GM23338 (cell line): ENCODE data around the gene PCSK1N. TPM values are rescaled to one million over a fixed set of nuclear protein-coding genes. Genes with fewer than 3 reads are reported as not detected.

Source experiments
- ATAC-seq: fragments of 200-7000 bp; cut with Tn5 transposase; 3 replicates; pipeline ENCODE4 v1.9.1; 2020
- DNase-seq: peaks from one replicate; pipeline ENCODE4 v3.0.0-alpha.2; 2015; ENCODE audit warnings: low spot score
- H2AFZ ChIP-seq: fragments of 200-600 bp; sonication (generic); 2 replicates; pipeline ENCODE4 v1.8.0; 2016; ENCODE audit warnings: antibody characterized with exemption, mild to moderate bottlenecking, moderate library complexity
- H3F3A ChIP-seq: fragments of 200-600 bp; sonication (generic); replicated peaks from 2 replicates; pipeline ENCODE4 v1.8.0; 2017; ENCODE audit warnings: antibody characterized with exemption, mixed run types, low read depth
- H3K27ac ChIP-seq: fragments of 200-600 bp; sonication (generic); 2 replicates; pipeline ENCODE4 v1.6.1; 2016; ENCODE audit warnings: low read depth
- H3K27me3 ChIP-seq: fragments of 200-600 bp; sonication (generic); 2 replicates; pipeline ENCODE4 v1.8.0; 2016; ENCODE audit warnings: mild to moderate bottlenecking, mixed run types, moderate library complexity; ENCODE audit not compliant: insufficient read depth
- H3K36me3 ChIP-seq: fragments of 200-600 bp; sonication (generic); 2 replicates; pipeline ENCODE4 v1.8.0; 2016; ENCODE audit warnings: mild to moderate bottlenecking; ENCODE audit not compliant: insufficient read depth
- H3K4me1 ChIP-seq: fragments of 200-600 bp; sonication (generic); 2 replicates; pipeline ENCODE4 v1.8.0; 2016; ENCODE audit warnings: mild to moderate bottlenecking, moderate library complexity; ENCODE audit not compliant: insufficient read depth
- H3K4me2 ChIP-seq: fragments of 200-600 bp; sonication (generic); 2 replicates; pipeline ENCODE4 v1.7.1; 2017; ENCODE audit warnings: mixed run types
- H3K4me3 ChIP-seq: fragments of 200-600 bp; sonication (generic); 2 replicates; pipeline ENCODE4 v1.6.1; 2016; ENCODE audit warnings: mixed run types
- H3K79me2 ChIP-seq: fragments of 200-600 bp; sonication (generic); replicated peaks from 2 replicates; pipeline ENCODE4 v1.8.0; 2017; ENCODE audit warnings: mild to moderate bottlenecking; ENCODE audit not compliant: insufficient read depth
- H3K9me2 ChIP-seq: fragments of 200-600 bp; sonication (generic); 2 replicates; pipeline ENCODE4 v1.8.0; 2017; ENCODE audit not compliant: insufficient read depth
- H4K20me1 ChIP-seq: fragments of 200-600 bp; sonication (generic); replicated peaks from 2 replicates; pipeline ENCODE4 v1.8.0; 2017; ENCODE audit warnings: mild to moderate bottlenecking; ENCODE audit not compliant: insufficient read depth
- H3K27ac Mint-ChIP-seq: 2 replicates; pipeline ENCODE4 v1.8.0; 2020; ENCODE audit warnings: inconsistent platforms, mild to moderate bottlenecking, moderate library complexity, mixed read lengths
- H3K27me3 Mint-ChIP-seq: 3 replicates; pipeline ENCODE4 v1.8.0; 2022; ENCODE audit warnings: low read depth, mild to moderate bottlenecking, moderate library complexity, mixed read lengths, inconsistent platforms; ENCODE audit not compliant: insufficient read depth, poor library complexity
- H3K36me3 Mint-ChIP-seq: 3 replicates; pipeline ENCODE4 v1.8.0; 2021; ENCODE audit warnings: low read depth, mild to moderate bottlenecking, inconsistent platforms, moderate library complexity, mixed read lengths
- H3K4me1 Mint-ChIP-seq: 3 replicates; pipeline ENCODE4 v1.8.0; 2020; ENCODE audit warnings: mild to moderate bottlenecking, inconsistent platforms, mixed read lengths
- H3K4me3 Mint-ChIP-seq: 3 replicates; pipeline ENCODE4 v1.8.0; 2021; ENCODE audit warnings: moderate library complexity, mild to moderate bottlenecking, inconsistent platforms, mixed read lengths
- H3K9me3 Mint-ChIP-seq: 3 replicates; pipeline ENCODE4 v1.8.0; 2020; ENCODE audit warnings: moderate library complexity, mild to moderate bottlenecking, inconsistent platforms, mixed read lengths
- CREB1 ChIP-seq: fragments of 250-450 bp; sonication (Bioruptor Pico); IDR thresholded peaks from 2 replicates; pipeline ENCODE4 v1.5.0; 2020; ENCODE audit warnings: low read depth, mild to moderate bottlenecking, moderate library complexity
- CTCF ChIP-seq, 2 experiments: fragments of 200-600 bp in 1 of 2; sonication (generic) in 1 of 2; conservative IDR thresholded peaks; 2 replicates each; pipeline versions ENCODE4 v1.5.1 to v1.6.1; 2016 to 2017; ENCODE audit warnings: antibody characterized with exemption in 2 of 2, low read depth in 2 of 2, mild to moderate bottlenecking in 2 of 2, moderate library complexity in 1 of 2
- ETS1 ChIP-seq: IDR thresholded peaks from 2 replicates; pipeline ENCODE4 v1.6.1; 2016; ENCODE audit warnings: antibody characterized with exemption
- EZH2 ChIP-seq: fragments of 200-600 bp; sonication (generic); IDR thresholded peaks from one replicate; pipeline ENCODE4 v1.8.0; 2017; ENCODE audit warnings: antibody characterized with exemption, mild to moderate bottlenecking, low read depth; ENCODE audit not compliant: unreplicated experiment
- EZH2phosphoT487 ChIP-seq: fragments of 200-600 bp; sonication (generic); IDR thresholded peaks from one replicate; pipeline ENCODE4 v1.8.1; 2018; ENCODE audit warnings: antibody characterized with exemption; ENCODE audit not compliant: unreplicated experiment
- JUNB ChIP-seq: IDR thresholded peaks from one replicate; pipeline ENCODE4 v1.6.1; 2016; ENCODE audit warnings: antibody characterized with exemption; ENCODE audit not compliant: unreplicated experiment
- POLR2AphosphoS5 ChIP-seq: IDR thresholded peaks from 2 replicates; pipeline ENCODE4 v1.6.1; 2016; ENCODE audit warnings: antibody characterized with exemption, low read depth
- ZNF114 ChIP-seq: fragments of 250-450 bp; sonication (Bioruptor Pico); IDR thresholded peaks from 2 replicates; pipeline ENCODE4 v1.5.0; 2020; ENCODE audit warnings: mild to moderate bottlenecking, moderate library complexity
- ZNF331 ChIP-seq: fragments of 250-450 bp; sonication (Bioruptor Pico); IDR thresholded peaks from 2 replicates; pipeline ENCODE4 v1.5.0; 2020; ENCODE audit warnings: low read depth, mild to moderate bottlenecking, moderate library complexity
- ZNF462 ChIP-seq: fragments of 250-450 bp; sonication (Bioruptor Pico); IDR thresholded peaks from 2 replicates; pipeline ENCODE4 v1.5.0; 2020; ENCODE audit warnings: mild to moderate bottlenecking, moderate library complexity
- polyA plus RNA-seq: library from polyadenylated mRNA; unstranded; fragments of >200 nt; fragmentation: Nextera tagmentation; extraction: Ambion mirVana; gene quantifications from 2 replicates; pipeline ENCODE4 v1.2.1, GENCODE V29; 2016
- total RNA-seq: library from RNA; depleted of rRNA; stranded (reverse); fragments of >200 nt; shearing (Covaris generic); gene quantifications from 2 replicates; pipeline ENCODE4 v1.2.3, GENCODE V29; 2014

PCSK1N gene
- total and polyA plus RNA-seq, 2 experiments from 2014 or later: 12.8 to 15.6 TPM

- no peak overlapping the region; the same call in 1 of the 2 replicates for H3K27ac Mint-ChIP-seq
- no peaks in the 10 kb centered on the region for H3F3A ChIP-seq
- no peaks in the 10 kb centered on the region; the same call in 2 of the 3 replicates for H3K36me3 Mint-ChIP-seq
- H4K20me1 ChIP-seq: no peaks in the 10 kb centered on the region
- H3K4me3 Mint-ChIP-seq: no peak overlapping the region
- no peak overlapping the region for H3K4me3 ChIP-seq
- no peaks in the 10 kb centered on the region; the same call in 2 of the 3 replicates for H3K9me3 Mint-ChIP-seq
- no peaks in the 10 kb centered on the region for H3K9me2 ChIP-seq
- peaks cover 6% of the 10 kb centered on the region for H3K27me3 Mint-ChIP-seq
- H3K27me3 ChIP-seq: no peaks in the 10 kb centered on the region
- no peak for ATAC-seq
- H3K4me2 ChIP-seq: no peak overlapping the region
- no peaks in the 10 kb centered on the region for H3K4me1 ChIP-seq
- no peak for DNase-seq
- H3K4me1 Mint-ChIP-seq: no peaks in the 10 kb centered on the region; the same call in 2 of the 3 replicates
- no peaks in the 10 kb centered on the region for H3K36me3 ChIP-seq
- no peak overlapping the region for H2AFZ ChIP-seq
- no peak for TF ChIP-seq ZNF114 (CRISPR knock-in tag)
- no peak for TF ChIP-seq EZH2
- TF ChIP-seq CTCF (conservative IDR thresholded peaks at IDR 0.05; ENCODE audit: low read depth in 2 of 2): no peak
- TF ChIP-seq POLR2AphosphoS5: no peak
- no peak for TF ChIP-seq CREB1
- no peak for TF ChIP-seq EZH2phosphoT487
- no peak for TF ChIP-seq ETS1
- no peak for TF ChIP-seq ZNF462 (CRISPR knock-in tag)
- TF ChIP-seq JUNB: no peak
- TF ChIP-seq ZNF331 (CRISPR knock-in tag): no peak
- no peak overlapping the region for H3K27ac ChIP-seq
- H3K79me2 ChIP-seq: no peaks in the 10 kb centered on the region
Observed at GRCh38 chrX:48787505-48788443, 47.6 kb downstream of the PCSK1N start.
